GM19372 (cell line): ENCODE results near the gene MYNN.
"Not testable (repeated sequence)": the region's sequence is repeated elsewhere in the genome, so short reads cannot be mapped to it uniquely, and the experiment has no call there.

Source experiments
- ATAC-seq: cut with Tn5 transposase; IDR thresholded peaks from one replicate; pipeline ENCODE4 v1.9.1; 2021; ENCODE audit warnings: mild to moderate bottlenecking, low read depth, moderate library complexity; ENCODE audit not compliant: unreplicated experiment

Gene MYNN

DNA sequence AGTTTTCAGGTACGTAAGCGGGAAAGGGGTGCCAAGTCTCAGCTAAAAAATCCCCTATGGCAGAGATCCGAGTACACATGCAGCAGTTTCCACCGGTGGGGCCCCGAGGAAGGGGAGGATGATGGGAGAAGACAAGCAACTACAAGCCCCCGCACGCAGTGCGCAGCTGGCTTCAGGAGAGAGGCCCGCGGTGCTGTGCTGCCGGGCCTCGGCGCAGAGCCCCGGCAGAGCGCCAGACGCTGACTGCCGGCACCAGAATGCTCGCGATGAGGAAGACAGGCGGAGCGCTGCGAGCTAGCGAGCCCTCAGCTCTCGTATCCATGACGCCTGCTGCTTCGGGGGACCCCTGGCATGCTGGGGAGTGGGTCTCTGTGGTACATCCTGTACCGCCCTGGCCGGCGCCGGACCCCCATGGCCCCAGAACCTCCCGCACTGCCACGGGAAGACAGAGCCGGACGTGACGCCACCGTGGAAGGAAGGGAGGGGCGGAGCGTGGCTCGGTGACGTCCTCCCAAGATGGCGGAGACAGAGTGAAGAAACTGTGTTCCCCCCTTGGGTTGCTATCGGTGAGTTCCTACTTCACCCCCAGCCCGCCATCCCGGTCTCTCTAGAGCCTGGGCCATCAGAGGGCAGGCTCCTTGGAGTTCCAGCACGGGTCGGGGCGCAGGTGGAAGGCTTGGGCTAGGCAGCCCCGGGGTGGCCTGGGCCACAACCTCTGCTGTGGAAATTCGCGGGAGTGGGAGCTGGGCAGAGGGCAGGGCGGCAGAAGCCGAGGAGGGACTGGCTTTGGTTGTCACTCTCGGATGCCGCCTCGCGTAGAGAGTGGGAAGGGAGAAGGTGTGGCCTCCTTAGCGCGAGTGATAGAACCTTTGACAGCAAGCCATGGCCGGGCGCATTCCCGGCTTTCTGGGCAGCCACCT is at the start of gene MYNN:
Gene MYNN, plus strand, starts transcription at position 500 of the 920 bp plus-strand sequence. CDS start 900 bp downstream, outside the sequence.
- ATAC-seq, result peak; percentile 74

DNA sequence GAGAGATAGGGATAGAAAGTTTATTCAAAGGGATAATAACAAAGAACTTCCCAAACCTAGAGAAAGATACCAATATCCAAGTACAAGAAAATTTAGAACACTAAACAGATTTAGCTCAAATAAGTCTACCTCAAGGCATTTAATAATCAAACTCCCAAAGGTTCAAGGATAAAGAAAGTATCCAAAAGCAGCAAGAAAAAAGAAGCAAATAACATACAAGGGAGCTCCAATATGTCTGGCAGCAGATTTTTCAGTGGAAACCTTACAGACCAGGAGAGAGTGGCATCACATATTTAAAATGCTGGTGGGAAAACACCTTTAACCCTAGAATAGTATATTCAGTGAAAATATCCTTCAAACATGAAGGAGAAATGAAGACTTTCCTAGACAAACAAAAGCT is 41.3 kb upstream of the MYNN start:
- not testable (repeated sequence) for ATAC-seq

DNA sequence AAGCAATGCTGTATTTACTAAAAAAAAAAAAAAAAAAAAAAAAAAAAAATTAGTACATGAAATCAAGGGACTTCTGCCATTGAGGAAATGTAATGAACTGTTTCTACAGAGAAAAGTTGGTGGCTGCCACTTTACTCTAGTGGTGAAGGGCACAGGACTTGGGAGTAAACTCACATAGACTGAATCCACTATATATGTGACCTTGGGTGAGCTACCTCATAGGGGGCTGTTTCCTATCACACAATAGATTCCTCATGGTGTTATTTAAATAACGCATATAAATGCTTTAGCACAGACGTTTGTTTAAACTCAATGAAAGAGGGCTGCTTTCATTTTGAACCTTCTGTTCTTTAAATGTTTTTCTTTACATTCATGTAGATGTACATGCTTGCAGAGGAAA is 34.1 kb upstream of the MYNN start:
- no peak for ATAC-seq

DNA sequence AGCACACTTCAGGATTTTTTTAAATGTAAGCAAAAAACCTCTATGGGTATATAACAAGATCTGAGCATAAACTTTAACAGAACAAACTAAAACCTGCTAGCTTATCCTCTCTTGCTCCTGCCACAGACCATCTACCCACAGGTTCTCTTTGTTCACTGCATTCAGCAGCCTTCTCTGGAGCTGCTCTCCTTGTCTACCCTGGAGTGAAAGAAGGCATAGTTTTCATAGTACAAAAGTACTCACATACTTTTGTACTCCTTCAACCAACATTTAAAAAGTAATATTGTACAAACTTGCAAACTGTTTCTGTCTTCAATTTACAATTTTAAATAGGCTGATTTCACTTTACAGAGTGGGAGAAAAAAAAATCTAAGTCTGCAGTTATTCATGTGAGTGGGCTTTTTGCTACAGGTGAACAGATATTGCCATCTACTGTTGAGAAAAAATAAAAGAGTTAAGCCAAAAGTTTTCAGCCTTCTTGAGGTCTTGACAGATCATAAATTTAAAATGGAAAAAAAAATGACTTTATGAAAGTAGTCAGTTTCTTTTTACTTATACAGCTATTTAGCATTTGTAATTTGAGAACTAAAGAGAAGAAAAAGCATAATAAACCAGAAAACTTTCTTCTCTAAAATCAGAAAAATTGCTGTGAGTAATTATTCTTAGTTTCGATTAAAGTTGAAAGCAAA is 28.7 kb upstream of the MYNN start:
- ATAC-seq, result no peak

DNA sequence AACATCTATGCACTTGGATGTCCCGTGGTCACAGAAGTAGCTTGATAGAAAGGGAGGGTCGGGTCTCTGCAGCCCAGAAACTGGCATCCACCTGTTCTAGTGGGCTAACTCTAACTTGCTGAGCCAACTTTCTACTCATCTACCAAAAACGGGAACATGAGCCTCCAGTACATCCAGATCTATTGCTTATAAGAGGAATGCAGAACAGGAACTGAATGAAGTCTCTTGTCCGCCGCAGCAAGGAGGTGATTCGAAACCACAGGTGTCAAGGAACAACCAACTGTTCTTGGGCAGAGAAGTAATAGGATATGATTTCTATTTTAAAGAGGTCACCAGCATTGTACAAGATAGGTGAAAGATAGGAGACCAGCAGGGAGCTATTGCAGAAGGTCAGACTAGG is 26.3 kb upstream of the MYNN start:
- no peak for ATAC-seq

DNA sequence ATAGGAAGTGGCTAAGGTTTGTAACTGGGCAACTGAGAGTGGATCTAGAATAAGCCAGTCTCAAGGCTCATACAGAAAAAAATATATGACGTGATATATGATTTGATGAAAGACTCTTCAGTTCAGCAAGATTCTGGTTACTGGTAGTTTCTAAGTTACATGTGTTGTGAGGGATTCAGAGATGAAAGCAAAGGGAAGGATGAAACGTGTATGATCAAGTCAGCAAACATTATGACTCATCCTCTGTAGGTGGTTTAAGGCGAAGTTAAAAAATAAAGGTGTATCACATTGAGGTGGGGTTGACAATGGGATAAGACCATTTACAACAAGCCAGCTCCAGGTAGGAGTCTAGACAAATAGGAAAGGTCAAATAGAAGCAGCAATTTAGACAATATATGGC is 24.5 kb upstream of the MYNN start:
- ATAC-seq, result no peak

DNA sequence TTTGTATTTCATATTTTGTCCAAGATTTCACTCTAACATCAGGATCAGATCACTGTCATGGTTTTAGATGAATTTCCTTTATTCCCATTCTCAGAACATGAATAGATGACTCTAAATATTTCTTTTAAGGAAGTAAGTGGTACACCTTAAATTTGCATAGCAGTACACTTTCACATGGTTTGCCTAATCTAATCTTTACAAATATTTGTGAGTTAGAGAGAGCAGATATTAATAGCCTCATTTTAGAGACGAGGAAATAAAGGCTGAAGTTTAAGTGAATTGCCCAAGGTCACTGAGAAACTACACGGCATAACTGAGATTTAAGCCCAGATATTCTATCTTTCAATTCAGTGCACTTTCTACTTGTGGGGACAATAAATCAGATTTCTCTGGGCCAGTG is 22.5 kb upstream of the MYNN start:
- no peak for ATAC-seq

DNA sequence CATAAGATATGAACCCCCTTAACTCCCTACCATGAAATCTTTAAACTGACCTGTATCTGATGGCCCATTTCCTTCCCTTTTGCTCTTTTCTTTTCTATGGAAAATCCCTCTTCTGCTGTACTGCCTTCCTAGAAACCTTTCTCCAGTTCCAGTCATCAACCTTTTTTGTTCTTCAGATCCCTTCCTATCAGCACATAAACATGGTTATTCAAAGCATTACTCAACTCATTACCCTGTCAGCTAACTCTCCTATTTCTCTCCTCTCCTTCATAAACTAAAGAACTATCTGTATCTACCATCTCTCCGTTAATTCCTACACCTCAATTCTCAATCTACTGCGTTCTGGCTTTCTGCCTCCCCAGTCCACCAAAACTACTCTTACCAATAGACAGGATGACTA is 21.3 kb upstream of the MYNN start:
- ATAC-seq, result no peak

DNA sequence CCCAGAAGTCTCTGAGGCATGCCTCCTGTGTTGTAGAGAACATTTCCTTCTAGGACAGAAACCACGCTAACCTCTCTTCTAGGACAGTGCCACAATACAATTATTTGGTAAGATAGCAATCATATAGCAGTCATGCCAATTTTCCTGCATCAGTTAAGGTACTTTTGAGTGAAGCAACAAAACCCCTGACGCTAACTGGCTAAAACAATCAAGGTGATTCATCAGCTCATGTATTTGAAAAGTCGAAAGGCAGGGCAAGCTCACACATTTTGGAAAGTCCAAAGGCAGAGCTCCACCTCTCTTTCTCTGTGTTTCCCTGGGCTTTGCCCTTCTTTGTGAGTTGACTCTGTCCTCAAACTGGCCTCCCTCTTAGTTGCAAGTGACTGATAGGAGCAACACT is 18.5 kb upstream of the MYNN start:
- ATAC-seq, result no peak

DNA sequence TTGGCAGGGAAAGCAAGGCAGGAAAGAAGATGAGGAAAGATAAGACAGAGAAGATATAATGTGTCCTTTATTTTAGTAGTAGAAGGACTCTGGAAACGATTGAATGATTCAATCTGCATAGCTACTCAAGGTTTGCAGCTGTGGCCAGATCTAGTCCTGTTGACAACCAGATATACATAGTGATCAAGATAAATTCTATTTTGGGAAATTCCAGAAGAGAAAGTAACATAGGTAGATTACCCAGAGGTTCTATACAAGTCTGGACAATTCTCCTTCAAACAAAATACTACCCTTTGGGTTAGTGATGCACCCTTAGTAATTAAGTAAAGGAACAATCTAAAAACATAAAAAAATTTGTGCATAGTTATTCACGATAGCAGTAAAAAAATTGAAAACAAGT is 17.7 kb upstream of the MYNN start:
- no peak for ATAC-seq

DNA sequence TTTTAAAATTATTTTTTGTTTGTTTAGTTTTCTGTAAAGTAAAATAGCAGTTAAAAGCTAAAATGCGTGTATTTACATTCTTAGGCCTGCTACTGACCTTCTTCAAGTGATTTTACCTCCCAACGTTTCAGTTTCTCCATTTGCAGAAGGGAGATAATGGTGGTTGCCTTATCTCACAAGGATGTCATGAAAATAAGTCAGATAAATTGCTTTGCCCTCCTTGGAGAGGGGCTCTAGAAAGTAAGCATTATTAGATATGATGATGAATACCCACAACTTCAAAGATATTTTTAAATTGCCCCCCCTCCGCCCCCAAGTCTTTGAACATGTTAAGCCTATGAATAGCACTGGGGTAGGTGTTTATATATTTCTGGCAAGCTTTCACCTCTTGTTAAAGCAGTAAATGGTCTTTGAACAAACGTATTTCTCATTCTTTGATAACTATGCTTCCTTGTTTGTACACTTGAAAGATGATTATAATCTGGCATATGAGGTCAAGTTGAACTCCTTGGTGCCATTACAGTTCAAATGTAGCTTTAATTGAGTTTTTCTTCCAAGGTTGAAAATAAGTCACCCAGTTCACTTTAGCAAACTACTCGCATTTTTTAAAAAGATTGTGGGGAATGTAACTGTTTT is 14.7 kb upstream of the MYNN start:
- no peak for ATAC-seq

DNA sequence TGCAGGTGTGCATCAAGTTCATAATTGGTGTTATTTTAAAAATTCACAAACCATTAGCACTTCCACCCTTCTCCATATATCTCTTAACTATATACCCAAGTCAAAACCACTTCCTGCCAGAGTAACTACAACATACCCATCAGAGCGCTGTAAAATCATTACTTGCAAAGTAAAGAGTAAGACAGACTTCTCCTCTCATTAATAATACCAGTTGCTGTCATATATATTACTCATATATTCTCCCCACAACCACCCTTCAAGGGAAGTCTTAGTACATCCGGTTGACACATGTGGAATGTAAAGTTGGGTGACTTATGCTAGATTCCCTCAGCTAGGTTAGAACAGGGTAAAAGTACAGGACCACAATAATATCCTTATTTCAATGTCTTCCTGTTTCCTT is 13.9 kb upstream of the MYNN start:
- ATAC-seq, result no peak

DNA sequence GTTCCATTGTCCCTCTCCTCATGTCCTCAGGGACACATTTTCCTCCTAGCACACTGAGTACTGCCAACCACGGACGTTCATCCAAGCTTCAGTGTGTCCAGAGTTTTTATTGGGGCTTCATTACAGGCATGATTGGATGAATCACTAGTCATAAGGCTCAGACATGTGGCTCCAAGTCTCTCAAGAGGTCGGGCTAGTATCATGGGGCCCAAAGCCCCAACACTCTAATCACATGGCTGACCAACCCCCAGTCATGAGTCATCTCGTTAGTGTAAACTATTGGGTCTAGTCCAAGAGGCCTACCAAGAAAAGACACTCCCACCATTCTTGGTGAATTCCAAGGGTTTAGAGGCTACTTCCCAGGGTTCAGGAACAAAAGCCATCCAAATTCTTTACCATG is 12.7 kb upstream of the MYNN start:
- ATAC-seq, result no peak

DNA sequence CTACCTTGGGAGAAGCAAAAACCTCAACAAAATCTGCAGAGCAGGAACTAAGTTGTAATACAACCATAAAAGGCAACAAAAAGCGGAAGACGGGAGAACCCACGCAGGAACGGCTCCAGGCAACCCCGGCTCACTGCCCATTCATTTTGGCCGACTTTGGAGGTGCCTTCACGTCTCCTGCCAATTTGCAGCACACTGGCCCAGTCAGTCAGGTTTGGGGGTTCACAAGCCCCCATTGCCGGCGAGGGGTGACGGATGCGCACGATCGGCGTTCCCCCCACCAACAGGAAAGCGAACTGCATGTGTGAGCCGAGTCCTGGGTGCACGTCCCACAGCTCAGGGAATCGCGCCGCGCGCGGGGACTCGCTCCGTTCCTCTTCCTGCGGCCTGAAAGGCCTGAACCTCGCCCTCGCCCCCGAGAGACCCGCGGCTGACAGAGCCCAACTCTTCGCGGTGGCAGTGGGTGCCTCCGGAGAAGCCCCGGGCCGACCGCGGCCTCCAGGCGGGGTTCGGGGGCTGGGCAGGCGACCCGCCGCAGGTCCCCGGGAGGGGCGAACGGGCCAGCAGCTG is 8.8 kb upstream of the MYNN start:
- peak; percentile 39 for ATAC-seq

DNA sequence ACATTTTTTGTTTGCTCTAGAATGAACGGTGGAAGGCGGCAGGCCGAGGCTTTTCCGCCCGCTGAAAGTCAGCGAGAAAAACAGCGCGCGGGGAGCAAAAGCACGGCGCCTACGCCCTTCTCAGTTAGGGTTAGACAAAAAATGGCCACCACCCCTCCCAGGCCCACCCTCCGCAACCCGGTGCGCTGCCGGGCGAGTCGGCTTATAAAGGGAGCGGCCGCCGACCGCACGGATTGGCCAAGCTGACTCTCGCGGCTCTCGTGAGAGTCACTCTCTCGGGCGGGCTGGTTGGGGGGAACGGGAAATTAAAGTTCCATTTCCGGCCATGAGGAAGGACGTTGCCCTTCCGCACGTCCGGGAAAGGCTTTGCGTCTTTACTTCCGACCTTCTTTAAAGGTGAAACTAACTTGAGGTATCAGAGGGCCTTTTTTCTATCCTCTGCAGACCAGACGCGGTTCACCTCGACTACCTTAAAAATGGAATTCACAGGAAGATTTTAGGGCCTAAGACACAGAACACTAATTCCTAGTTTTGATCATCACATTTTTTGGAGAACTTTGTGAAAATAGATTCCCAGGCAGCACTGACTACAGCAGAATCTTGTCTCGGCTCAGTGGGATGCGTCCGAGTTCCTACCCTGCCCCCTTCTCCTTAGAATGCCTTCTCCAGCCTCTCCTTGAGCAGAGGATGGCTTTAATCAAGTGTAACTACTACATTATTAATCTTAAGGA is 8.1 kb upstream of the MYNN start, which contains the start of gene TERC:
Gene TERC, minus strand, starts transcription at position 179 of the 731 bp plus-strand sequence.
- peak; percentile 67 for ATAC-seq

DNA sequence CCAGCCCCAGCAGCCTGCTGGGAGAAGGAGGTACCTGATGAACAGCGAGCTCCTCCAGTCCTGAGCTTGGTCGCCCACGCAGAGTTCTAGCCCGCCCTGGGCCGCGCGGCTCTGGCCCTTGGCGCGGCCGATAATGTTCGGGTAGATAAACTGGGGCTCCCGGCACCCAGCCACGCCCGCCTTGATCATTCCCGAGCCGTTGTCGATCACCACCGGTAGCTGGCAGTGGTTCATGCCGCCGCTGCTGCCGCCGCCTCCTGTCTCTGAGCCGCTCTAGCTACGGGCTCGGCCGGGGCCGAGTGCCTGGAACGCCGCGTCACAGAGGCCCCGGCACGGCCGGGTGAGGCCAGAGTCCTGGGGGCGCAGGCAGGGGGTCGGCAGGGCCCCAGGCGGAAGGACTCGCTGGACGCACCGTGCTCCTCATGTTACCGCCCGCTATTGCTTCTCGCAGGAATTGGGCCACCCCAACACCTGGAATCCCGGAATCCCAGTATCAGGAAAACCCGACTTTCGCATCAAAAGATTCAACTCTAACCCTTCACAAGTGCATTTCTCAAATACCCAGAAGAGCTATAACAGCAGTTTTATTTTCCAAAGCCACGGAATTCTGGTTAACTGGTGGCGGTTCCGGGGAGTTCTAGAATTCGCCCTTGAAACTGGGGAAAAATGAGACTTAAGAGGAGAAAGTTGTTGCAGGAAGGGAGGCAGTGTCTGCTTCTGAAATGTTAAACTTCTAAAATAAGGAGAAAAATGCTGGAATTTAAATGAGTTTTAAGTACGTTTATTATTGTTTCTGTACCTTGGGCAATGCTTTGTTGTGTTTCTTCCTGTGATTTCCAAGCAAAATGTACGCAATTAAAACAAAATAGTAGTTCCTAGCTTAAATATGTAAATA is 3.7 kb upstream of the MYNN start, which contains the start of gene ACTRT3:
Gene ACTRT3, minus strand, starts transcription at position 275 of the 895 bp plus-strand sequence. Its CDS starts 41 bp downstream, at position 234.
- peak; percentile 23 for ATAC-seq

DNA sequence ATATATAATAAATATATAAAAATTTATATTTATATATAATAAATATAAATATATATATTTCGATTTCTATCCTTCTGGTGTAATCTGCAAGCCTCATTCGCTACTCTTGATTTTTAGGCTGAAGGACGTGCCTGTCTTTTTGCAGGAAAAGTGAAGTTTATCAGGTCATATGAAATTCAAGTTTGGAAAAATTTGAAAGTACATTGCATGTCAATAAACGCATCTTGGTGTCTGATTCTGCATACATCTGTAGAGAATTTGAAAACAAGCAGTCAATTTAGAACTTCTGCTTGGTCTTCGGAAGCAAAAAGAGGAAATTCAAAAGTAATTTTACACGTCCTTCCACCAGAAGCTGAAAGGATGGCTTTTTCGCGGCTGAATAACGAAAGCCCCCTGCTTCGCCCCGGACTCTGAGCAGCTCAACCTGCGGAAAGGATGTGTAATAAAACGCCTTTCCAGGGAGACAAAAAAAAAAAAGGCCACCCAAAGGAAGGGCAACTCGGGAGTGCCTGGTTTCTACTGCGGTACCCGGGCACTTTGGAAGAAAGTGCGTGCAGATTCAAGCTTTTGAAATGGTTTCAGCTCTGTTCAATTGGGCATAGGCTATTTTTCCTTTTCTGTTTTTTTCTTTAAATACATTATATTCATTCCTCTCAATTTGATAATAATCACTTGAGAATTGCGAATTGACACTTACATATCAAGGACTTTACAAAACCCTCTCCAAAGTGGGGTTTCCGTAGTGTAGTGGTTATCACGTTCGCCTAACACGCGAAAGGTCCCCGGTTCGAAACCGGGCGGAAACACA is 1.5 kb upstream of the MYNN start:
- no peak for ATAC-seq

DNA sequence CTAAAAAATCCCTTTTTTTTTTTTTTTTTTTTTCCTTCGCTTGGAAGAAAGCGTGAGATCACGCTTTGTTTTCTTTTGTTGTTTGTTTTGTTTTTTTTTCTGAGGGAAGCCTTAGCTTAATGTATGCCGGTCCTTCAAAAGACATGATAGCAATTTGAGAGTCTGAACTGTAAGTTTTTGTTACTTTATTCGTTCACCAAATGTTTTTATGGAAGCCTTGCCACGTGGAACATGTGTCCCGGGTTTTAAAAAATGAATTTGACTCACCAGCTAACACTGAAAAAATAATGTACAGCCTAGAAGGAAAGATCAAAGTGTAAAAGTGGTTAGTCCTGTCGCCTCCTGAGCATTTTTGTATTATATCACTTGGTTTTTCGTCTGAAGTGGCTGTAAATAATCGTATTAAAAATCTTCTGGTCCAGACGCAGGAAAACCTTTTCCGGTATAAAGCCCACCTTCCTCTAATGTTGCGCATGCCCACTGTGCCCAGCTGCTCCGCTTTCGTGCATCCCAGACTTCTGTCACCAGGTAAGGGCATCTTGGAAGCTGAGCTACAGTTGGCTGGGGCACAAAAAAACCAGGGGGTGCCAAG is 795 bp upstream of the MYNN start:
- peak; percentile 10 for ATAC-seq
